Activated CD4-positive, alpha-beta T cell treated with anti-CD3 and anti-CD28 coated beads, Interleukin-2, amount 10 ng/mL, durations not matched to agents 24 days and 14 days (primary cell): ENCODE data around the gene CEP57L1. TPM values are rescaled to one million over a fixed set of nuclear protein-coding genes. Genes with fewer than 3 reads are reported as not detected.
"Not testable (repeated sequence)": the region's sequence is repeated elsewhere in the genome, so short reads cannot be mapped to it uniquely, and the experiment has no call there.

Experiments used
- DNase-seq: peaks from one replicate; pipeline ENCODE4 v3.0.0; 2022
- H3K27ac Mint-ChIP-seq: one replicate; pipeline ENCODE4 v1.8.0; 2022; ENCODE audit warnings: mild to moderate bottlenecking, mixed read lengths
- H3K27me3 Mint-ChIP-seq: one replicate; pipeline ENCODE4 v1.8.0; 2022; ENCODE audit warnings: mixed read lengths
- H3K36me3 Mint-ChIP-seq: one replicate; pipeline ENCODE4 v1.8.0; 2022; ENCODE audit warnings: low read depth, mild to moderate bottlenecking, mixed read lengths
- H3K4me1 Mint-ChIP-seq: one replicate; pipeline ENCODE4 v1.8.0; 2021; ENCODE audit warnings: mixed read lengths
- H3K4me3 Mint-ChIP-seq: one replicate; pipeline ENCODE4 v1.8.0; 2022; ENCODE audit warnings: mild to moderate bottlenecking, moderate library complexity, mixed read lengths
- H3K9me3 Mint-ChIP-seq: one replicate; pipeline ENCODE4 v1.8.0; 2021; ENCODE audit warnings: mixed read lengths
- intact Hi-C: fragments of 100-400 bp; cut with micrococcal nuclease; formaldehyde crosslinking; loops from one replicate; pipeline ENCODE4 v1.15.1; 2023
- total RNA-seq: library from RNA; stranded (reverse); gene quantifications from 2 replicates; pipeline ENCODE4 v1.2.3, GENCODE V29; 2022

CEP57L1 gene
- total RNA-seq, 1 donor from 2014 or later, result 15.3 TPM

DNA sequence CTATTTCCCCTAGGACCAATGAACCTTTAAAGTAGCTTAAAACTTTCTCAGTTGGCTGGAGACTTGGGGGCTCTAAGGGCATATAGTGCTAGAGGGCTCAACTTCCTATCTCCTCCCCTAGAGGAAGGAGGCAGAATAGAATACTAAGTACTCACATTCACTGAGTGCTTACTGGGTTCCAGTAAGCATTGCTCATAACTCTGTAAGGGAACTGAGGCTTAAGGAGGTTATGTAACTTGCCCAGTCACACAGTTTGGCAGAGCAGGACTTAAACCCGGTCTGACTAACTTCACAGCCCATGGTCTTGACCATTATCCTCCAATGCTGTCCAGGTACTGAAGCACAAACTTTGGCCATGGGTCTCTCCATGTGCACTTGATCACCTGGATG lies 13.1 kb upstream of the CEP57L1 start:
- no peaks in the 10 kb centered on the region for H3K9me3 Mint-ChIP-seq
- no peak for DNase-seq
- intact Hi-C loops, result no loop called here
- no peak overlapping the region for H3K4me3 Mint-ChIP-seq
- H3K27me3 Mint-ChIP-seq, result peaks cover 3% of the 10 kb centered on the region
- H3K36me3 Mint-ChIP-seq, result peaks cover under 1% of the 10 kb centered on the region
- no peak overlapping the region for H3K27ac Mint-ChIP-seq
- peaks cover under 1% of the 10 kb centered on the region for H3K4me1 Mint-ChIP-seq

DNA sequence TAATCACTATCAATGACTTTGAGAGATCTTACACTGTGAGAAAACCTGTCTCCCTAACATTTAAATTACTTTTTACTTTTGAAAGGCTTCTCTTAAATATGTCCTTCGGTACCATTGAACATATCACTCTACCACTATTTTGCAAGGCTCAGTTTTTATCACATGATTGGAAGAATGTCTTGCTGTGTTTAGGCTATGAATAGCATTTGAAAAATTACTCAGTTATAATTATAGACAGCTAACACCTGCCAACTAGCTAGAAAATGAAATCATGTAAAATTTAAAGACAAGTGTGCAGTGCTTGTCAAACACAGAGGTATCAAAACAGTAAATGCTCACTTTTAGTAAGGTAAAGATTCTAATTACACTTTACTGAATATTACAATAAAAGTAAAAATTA lies 11.7 kb upstream of the CEP57L1 start:
- H3K27me3 Mint-ChIP-seq, result peaks cover 2% of the 10 kb centered on the region
- no peaks in the 10 kb centered on the region for H3K9me3 Mint-ChIP-seq
- H3K36me3 Mint-ChIP-seq, result peaks cover 2% of the 10 kb centered on the region
- no peak overlapping the region for H3K27ac Mint-ChIP-seq
- no peak for DNase-seq
- intact Hi-C loops, result no loop called here
- H3K4me1 Mint-ChIP-seq, result peaks cover 3% of the 10 kb centered on the region
- no peak overlapping the region for H3K4me3 Mint-ChIP-seq

DNA sequence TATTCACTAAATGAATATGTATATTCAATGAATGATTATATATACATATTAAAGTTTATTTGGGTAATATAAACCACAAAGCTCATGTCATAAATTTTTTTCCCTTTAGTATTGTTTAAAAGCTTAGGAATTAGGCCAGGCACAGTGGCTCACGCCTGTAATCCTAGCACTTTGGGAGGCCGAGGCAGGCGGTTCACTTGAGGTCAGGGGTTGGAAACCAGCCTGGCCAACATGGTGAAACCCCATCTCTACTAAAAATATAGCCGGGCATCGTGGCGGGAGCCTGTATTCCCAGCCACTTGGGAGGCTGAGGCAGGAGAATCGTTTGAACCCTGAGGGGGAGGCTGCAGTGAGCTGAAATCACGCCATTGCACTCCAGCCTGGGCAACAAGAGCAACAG lies 11.2 kb upstream of the CEP57L1 start:
- not testable (repeated sequence) for H3K27me3 Mint-ChIP-seq

DNA sequence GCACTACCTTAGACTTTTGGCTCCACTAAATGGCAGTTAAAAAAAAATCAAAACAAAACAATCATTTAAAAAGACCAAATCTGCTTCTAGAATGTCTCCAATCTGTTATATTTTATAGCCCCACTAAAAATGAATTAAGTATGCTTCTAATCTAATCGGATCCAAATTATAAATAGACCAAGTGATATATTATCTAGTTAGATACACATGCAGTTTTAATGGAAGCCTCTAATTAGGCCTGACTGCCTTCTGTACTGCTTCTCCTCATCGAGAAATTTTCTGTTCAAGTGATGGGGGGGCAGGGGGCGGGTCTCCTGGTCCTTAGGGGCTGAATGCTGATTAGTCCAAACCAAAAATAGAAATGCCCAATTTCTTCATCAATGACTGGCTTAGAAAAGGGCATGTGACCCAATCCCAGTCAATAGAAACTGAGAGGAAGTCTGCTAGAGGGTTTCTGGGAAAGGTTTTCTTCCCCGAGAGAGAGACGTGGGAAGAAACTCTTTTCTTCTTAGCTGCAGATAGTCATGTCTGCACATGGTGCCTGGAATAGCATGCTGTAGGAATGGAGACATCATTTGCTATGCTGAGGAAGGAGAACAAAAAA lies 7.5 kb upstream of the CEP57L1 start:
- no peaks in the 10 kb centered on the region for H3K27me3 Mint-ChIP-seq
- no peak for DNase-seq
- intact Hi-C loops, result no loop called here

More for the DNA sequence above, 11.2 kb upstream of the CEP57L1 start:
- intact Hi-C loops, H3K36me3 Mint-ChIP-seq, DNase-seq, H3K27ac Mint-ChIP-seq, H3K4me3 Mint-ChIP-seq, H3K4me1 Mint-ChIP-seq, H3K9me3 Mint-ChIP-seq: not testable (repeated sequence)

DNA sequence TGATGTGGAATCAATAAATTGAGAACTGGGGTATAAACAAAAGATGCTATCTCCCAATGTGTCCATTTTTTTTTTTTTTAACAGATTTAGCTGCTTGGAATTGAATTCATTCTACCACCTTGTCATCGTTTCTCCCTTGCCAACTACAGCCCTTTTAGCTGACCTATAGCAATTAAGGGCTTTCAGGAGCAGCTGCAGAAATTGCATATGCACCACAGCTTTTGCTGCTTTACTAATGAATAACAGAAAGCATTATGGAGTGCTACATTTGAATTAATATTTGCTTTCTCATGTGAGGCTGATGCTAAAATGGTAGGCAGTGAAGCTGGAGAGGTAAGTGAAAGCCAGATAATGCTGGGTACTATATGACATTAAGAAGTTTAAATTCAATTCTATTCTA lies 6.3 kb upstream of the CEP57L1 start:
- Mint-ChIP-seq H3K27me3 (no peaks in the 10 kb centered on the region), H3K4me3 (no peak overlapping the region), H3K4me1 (peaks cover 35% of the 10 kb centered on the region), H3K27ac (no peak overlapping the region), H3K9me3 (no peaks in the 10 kb centered on the region), H3K36me3 (peaks cover 2% of the 10 kb centered on the region)
- intact Hi-C loops, result no loop called here
- DNase-seq, result no peak

More for the DNA sequence above, 7.5 kb upstream of the CEP57L1 start:
- H3K27ac Mint-ChIP-seq, result no peak overlapping the region
- no peak overlapping the region for H3K4me3 Mint-ChIP-seq
- H3K36me3 Mint-ChIP-seq, result peaks cover 2% of the 10 kb centered on the region
- H3K4me1 Mint-ChIP-seq, result peaks cover 28% of the 10 kb centered on the region
- H3K9me3 Mint-ChIP-seq, result no peaks in the 10 kb centered on the region

DNA sequence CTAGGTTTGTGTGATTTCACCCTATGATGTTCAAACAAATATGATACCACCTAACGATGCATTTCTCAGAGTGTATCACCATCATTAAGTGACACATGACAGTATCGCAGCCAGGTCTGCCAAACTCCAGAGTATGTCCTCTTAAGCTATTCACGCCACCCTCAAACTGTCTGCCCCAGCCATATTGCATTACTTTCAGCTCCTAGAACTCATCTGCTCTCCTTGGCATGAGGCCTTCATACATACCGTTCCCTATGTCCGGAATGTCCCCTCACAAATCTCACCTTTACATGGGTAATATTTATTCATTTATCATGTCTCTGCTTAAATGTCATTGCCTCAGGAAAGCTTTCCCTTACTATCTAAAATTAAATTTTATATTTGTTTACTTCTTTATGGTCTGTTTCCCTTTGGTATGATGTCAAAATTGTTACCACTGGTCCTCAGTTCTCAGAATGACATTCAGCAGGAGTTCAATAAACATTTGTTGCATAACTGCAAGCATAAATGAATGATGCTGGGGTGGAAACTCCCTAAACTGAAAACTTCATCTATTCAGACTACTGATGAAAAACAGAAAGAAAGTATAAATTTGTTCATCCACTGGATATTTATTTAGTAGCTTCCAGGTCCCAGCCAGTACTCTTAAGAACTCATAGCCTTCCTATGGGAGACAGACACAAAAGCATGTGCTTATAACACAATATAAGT lies 3.8 kb upstream of the CEP57L1 start:
- intact Hi-C loops, result loop anchor here (10.0 kb wide), 1 partner anchor 1137 kb away; the partner anchor contains the start of gene SEC63
- H3K27me3 Mint-ChIP-seq, result no peaks in the 10 kb centered on the region
- H3K4me3 Mint-ChIP-seq, result peak overlapping the region; percentile 36
- peaks cover 43% of the 10 kb centered on the region for H3K4me1 Mint-ChIP-seq
- H3K9me3 Mint-ChIP-seq, result no peaks in the 10 kb centered on the region
- H3K36me3 Mint-ChIP-seq, result peaks cover 2% of the 10 kb centered on the region
- DNase-seq, result no peak
- no peak overlapping the region for H3K27ac Mint-ChIP-seq

DNA sequence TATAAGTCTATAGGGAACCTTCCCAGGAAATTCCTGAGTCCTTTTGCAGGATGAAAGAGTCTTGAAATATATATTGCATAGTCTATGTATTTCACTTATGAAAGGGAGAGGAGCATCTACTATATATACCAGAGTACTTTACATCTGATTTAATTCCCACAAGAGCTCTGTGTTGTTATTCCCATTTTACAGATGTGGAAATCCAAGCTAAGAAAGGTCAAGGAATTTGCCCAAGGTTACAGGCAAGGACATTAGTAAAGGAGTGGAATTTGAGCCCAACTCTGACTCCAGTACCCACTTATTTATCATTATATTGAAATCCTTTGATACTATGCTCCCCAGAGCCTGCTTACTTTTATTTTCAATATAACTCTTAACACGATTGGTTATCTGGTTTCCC lies 3.2 kb upstream of the CEP57L1 start:
- H3K4me1 Mint-ChIP-seq, result peaks cover 49% of the 10 kb centered on the region
- H3K27me3 Mint-ChIP-seq, result no peaks in the 10 kb centered on the region
- intact Hi-C loops, result loop anchor here (10.0 kb wide), 1 partner anchor 1137 kb away; the partner anchor contains the start of gene SEC63
- H3K36me3 Mint-ChIP-seq, result peaks cover 2% of the 10 kb centered on the region
- H3K27ac Mint-ChIP-seq, result no peak overlapping the region
- H3K9me3 Mint-ChIP-seq, result no peaks in the 10 kb centered on the region
- no peak for DNase-seq
- H3K4me3 Mint-ChIP-seq, result peak overlapping the region; percentile 36

DNA sequence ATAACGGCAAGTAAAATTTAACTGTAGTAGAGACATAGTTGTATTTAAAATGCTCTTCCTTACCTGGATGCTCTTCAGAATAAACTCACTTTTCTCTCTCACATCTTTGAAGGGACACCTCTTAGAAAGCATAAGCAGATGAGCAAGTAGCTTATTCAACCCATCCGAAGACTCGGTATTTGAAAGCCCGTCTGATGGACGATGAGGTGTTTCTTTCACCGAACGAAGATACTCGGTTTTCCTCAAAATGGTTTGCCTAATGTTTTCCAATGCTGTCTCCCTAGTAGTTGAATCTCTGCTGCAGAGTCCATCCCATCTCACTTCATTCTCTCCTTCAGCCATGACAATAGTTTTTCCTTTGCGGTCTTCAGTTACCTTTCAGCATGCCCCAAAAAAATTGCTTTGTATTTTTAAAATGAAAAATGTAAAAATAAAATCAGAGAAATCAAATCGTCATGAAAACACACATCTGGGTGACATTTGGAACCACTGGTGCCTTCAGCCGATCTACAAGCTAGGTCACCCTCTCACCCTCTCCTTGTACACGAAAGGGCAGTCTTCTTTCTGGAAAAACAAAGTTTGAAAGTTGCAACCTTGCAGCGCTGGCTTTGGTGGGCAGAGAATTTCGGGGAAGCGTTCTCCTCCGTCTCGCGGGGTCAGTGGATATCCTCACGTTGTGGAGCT lies 1.4 kb upstream of the CEP57L1 start:
- peak; percentile 67 for DNase-seq
- H3K4me1 Mint-ChIP-seq, result peaks cover 54% of the 10 kb centered on the region
- H3K36me3 Mint-ChIP-seq, result peaks cover 4% of the 10 kb centered on the region
- intact Hi-C loops, result loop anchor here (1.0 to 10.0 kb wide), 6 partner anchors 279 to 1139 kb away; partner anchors contain the start of genes AK9, FIG4, SEC63 and SNX3
- H3K27ac Mint-ChIP-seq, result peak overlapping the region; percentile 86
- peak overlapping the region; percentile 90 for H3K4me3 Mint-ChIP-seq
- no peaks in the 10 kb centered on the region for H3K9me3 Mint-ChIP-seq
- H3K27me3 Mint-ChIP-seq, result no peaks in the 10 kb centered on the region

DNA sequence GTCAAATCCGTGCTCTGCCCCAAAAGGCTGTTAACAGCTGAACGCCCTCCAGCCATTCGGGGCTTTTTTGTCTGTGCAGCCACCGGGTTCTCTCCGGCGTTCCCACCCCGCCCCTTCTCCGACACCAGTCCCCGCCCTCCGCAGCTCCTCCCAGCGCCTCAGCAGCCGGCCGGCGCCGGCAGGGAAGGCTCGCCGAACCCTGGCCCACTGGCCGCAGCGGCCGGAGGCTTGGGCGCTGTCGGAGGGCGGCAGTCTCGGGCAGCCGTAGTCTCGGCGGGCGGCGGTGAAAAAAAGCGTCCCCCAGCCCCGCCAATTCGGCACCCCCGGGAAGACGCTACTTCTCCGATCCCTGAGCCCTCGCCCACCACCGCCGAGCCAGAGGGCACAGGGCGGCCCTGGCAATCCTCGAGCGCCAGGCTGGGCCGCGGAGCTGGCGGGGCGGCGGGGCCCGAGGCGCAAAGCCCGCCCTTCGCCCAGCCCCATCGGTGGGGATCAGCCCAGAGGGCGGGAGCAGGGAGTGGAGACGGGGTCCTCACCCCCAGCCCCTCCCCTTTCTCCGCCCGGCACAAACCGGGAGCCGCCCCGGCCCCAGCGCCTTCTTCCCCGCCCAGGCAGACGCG lies 781 bp upstream of the CEP57L1 start, which contains the start of gene SESN1:
Gene SESN1, minus strand, starts transcription at position 431 of the 620 bp plus-strand sequence. CDS start 773 bp downstream, outside the sequence.
- H3K27ac Mint-ChIP-seq, result peak within 1 kb of the TSS; percentile 100
- intact Hi-C loops, result loop anchor here (1.0 to 10.0 kb wide), 11 partner anchors 85 to 1723 kb away; partner anchors contain the start of genes AK9, CDC40, CDK19 and FIG4
- peaks cover 58% of the 10 kb centered on the region for H3K4me1 Mint-ChIP-seq
- peak within 1 kb of the TSS; percentile 90 for H3K4me3 Mint-ChIP-seq
- no peaks in the 10 kb centered on the region for H3K27me3 Mint-ChIP-seq
- H3K36me3 Mint-ChIP-seq, result peaks cover 8% of the 10 kb centered on the region
- peak; percentile 94 for DNase-seq
- H3K9me3 Mint-ChIP-seq, result no peaks in the 10 kb centered on the region

DNA sequence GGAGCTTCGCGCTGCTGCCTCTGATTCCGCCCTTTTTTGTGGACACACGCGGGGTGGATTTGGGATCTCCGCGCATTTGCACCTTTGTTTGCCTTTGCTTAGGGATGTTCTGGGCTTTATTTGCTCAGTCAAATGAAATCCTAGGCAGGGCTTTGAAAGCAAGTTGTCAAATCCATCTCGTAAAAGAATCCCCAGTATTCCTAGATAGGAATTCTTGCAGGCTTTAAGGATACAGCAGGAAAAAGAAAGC lies 453 bp downstream of the CEP57L1 start:
- H3K4me1 Mint-ChIP-seq, result peaks cover 50% of the 10 kb centered on the region
- intact Hi-C loops, result loop anchor here (1.0 to 10.0 kb wide), 8 partner anchors 86 to 1722 kb away; partner anchors contain the start of genes AK9, CDC40, CDK19 and FIG4
- no peak for DNase-seq
- peak overlapping the region; percentile 90 for H3K4me3 Mint-ChIP-seq
- no peaks in the 10 kb centered on the region for H3K9me3 Mint-ChIP-seq
- H3K27ac Mint-ChIP-seq, result peak overlapping the region; percentile 100
- H3K36me3 Mint-ChIP-seq, result peaks cover 10% of the 10 kb centered on the region
- H3K27me3 Mint-ChIP-seq, result no peaks in the 10 kb centered on the region

DNA sequence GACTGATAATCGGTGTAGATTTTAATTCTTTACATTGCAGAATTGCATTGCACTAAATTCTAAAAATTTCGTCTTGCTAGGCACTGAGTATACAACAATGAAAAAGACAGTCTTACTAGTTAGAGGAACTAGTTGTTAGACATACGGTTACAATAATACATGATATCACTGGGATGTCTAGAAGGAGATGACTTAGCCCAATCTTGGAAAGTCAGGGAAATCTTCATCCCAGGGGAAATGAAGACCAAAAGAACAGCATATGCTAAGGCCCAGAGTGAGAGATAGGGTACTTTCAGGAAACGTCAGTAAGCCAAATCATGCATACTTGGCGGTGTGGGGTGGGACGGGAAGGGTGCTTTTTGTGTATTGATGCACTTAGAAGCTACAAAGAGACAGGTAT lies 901 bp downstream of the CEP57L1 start:
- intact Hi-C loops, result loop anchor here (5.0 to 10.0 kb wide), 3 partner anchors 361 to 1721 kb away; partner anchors contain the start of genes CDK19, MICAL1 and SEC63
- no peak for DNase-seq

DNA sequence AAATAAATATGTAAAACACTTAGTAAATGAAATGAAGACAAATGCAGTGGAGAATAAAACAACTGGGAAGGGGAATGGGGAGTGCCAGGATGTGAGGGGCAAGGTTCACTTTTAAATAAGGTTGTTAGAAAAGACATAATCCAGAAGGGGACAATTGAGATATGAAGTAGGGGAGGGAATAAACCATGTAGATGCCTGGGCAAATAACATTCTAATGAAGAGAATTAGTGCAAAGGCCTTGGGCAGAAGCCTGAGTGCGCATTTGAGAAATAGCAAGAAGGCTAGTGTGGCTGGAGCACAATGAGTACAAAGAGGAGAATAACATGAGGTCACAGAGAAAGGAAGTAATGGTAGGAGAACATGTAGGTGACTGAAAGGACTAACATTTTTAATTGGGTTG lies 2.4 kb downstream of the CEP57L1 start:
- intact Hi-C loops, result loop anchor here (5.0 to 10.0 kb wide), 3 partner anchors 360 to 1720 kb away; partner anchors contain the start of genes CDK19, MICAL1 and SEC63
- H3K4me3 Mint-ChIP-seq, result no peak overlapping the region
- no peaks in the 10 kb centered on the region for H3K9me3 Mint-ChIP-seq
- peaks cover 34% of the 10 kb centered on the region for H3K4me1 Mint-ChIP-seq
- peak; percentile 46 for DNase-seq
- H3K27me3 Mint-ChIP-seq, result no peaks in the 10 kb centered on the region
- H3K36me3 Mint-ChIP-seq, result peaks cover 15% of the 10 kb centered on the region
- no peak overlapping the region for H3K27ac Mint-ChIP-seq

More for the DNA sequence above, 901 bp downstream of the CEP57L1 start:
- H3K27ac Mint-ChIP-seq, result peak overlapping the region; percentile 68
- no peaks in the 10 kb centered on the region for H3K27me3 Mint-ChIP-seq
- H3K36me3 Mint-ChIP-seq, result peaks cover 10% of the 10 kb centered on the region
- H3K9me3 Mint-ChIP-seq, result no peaks in the 10 kb centered on the region
- peaks cover 48% of the 10 kb centered on the region for H3K4me1 Mint-ChIP-seq
- H3K4me3 Mint-ChIP-seq, result peak overlapping the region; percentile 90

DNA sequence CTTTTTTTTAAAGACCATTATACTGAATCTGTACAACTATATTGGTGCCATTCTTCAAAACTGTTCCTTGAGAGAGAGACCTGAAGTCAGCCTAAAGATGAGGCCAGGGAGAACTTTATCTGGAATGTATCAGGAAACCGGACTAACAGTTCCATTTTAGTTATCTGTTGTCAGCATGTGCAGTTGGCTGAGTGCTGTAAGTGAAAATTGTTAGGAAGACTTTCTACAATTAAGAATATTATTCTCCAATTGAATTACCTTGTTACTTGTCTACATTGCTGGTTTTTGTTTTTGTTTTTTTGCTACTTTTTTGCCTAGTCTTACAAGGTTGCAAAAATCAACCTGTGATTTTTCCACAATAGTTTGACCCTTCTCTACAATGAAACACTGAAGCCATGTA lies 7.5 kb downstream of the CEP57L1 start:
- H3K27ac Mint-ChIP-seq, result no peak overlapping the region
- intact Hi-C loops, result no loop called here
- H3K36me3 Mint-ChIP-seq, result peaks cover 15% of the 10 kb centered on the region
- H3K27me3 Mint-ChIP-seq, result no peaks in the 10 kb centered on the region
- H3K4me1 Mint-ChIP-seq, result peaks cover 8% of the 10 kb centered on the region
- H3K9me3 Mint-ChIP-seq, result no peaks in the 10 kb centered on the region
- H3K4me3 Mint-ChIP-seq, result no peak overlapping the region
- peak; percentile 12 for DNase-seq
